Central memory CD4-positive, alpha-beta T cell (primary cell): Measurements from ENCODE around the gene VSIG2.

Source experiments
- DNase-seq: peaks from one replicate; pipeline ENCODE4 v3.0.0; 2022

VSIG2 gene

DNA sequence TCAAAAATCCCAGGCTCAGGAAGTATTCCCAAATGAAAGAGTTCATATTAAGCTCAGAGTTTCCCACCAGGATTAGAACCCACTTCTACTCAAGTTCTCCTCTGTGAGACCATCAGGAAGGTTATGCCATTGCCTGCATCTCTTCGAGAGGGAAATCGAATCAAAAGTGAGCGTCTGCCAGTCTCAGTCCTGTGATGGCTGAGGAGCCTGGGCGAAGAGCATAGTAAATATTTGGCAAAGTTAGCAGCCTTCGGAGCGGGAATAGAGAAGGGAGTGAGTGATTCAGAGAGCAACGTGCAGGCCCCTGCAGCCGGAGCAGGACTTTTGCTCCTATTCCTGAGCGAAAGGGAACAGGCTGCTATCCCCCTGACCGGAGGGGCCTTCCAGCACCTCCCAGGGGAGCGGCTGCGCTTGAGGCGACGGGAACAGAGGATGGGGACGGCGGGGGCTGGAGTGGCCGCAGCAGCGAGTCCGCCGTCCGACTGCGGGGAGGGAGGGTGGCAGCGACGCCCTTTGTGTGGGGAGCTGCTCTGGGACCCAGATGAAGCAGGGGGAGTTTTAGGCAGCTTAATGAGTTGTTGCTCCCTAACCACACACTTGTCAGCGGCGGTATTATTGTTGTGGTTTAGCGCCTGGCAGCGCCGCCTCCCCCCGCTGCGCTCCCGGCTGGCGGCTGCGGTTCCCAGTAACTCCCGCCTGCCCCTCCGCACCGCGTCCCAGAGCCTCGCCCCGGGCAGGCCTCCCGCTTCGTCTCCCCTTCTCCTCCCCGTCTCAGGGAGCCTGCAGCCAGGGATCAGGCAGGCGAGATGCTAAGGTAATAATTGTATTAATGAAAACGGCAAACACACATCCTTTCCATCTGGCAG, 34.0 kb downstream of the VSIG2 start:
- DNase-seq, result peak; percentile 21

DNA sequence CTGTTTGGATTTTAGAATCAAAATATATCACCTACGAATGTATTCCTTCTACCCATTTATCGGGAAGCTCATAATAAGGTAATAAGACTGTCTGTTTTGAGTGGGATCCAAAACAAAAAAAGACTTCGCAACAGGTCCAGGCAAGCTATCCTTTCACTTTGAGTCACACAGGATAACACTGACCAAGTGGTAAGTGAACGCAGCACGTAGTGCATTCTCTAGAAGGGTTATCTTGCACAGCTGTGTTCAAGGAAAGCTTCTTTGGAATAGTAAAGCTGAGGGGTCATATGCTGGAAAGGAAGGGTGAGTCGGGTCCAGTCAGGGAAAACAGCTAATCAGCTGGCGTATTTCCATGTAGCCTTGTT, 34.7 kb downstream of the VSIG2 start:
- no peak for DNase-seq

DNA sequence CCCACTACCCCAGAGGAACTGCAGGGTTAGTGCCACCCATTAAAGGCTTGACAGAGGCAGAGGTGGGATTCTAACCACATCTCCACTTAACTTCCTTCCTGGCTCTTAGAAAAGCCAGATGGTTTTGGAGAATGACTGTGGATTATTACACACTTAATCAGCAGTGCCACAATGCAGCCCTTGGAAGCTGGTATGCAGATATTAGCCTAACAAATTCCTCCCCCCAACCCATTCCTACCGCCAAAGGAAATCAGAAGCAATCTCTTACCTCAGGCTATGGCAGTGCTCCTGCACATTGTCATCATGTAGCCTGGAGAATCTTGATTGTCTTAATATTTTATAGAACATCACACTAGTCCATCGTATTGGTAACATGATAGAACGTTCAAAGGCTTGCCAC, 35.5 kb downstream of the VSIG2 start:
- DNase-seq, result no peak

GRCh38 chr11:124712392-124712791, 39.7 kb downstream of the VSIG2 start:
- no peak for DNase-seq

GRCh38 chr11:124707829-124708228, 44.2 kb downstream of the VSIG2 start:
- no peak for DNase-seq

DNA sequence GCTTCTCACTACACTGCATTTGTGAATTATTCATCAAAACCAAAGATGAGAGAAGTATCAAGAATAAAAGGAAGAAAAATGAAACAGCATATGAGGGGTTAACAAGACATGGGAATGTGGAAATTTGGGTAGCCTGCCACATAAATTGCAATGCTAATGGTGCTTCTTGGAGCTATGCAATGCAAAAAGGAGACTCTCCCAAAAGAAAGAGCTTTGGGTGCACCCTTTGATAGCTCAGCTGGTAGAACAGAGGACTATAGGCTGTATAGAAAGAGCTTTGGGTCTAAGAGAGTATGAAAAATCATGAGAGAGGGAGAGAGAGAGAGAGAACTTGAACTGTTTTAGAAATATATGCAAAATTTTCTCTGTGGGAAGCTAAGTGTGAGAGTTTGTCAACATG, 52.0 kb downstream of the VSIG2 start:
- no peak for DNase-seq

DNA sequence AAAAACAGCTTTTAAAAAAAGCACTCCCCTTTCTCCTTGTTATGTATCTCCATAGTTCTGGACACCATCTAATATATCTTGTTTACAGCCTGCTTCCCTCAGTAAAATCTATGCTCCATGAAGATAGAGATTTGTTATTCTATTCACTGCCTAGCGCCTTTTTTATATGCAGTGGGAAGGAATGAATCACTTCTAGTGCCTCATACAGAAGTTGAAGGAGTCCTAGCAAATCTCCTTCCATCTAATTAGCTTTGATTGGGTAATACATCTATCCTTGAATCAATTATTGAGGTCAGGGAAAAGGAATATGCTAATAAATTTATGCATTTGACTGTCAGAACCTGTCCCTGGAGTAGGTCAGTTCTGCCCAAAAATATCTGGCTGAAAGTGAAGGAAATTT, 52.5 kb downstream of the VSIG2 start:
- DNase-seq, result no peak
